ENCODE results near the gene HAT1.

DNA sequence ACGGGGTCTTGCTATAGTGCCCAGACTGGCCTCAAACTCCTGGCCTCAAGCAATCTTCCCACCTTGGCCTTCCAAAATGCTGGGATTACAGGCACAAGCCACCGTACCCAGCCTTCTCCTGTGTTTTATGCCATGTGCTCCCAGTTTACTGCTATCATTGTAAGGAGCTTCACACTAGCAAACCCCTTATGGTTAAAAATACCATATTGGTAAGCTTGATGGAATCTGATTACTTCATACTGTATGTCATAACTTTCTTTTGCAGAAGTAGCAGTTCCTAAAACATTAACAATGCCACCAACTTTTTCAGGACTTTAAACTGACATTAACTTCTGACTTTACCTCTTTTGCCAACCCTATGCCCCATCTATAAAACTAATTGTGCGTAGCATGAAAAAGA lies 36.2 kb downstream of the HAT1 start:
- TF ChIP-seq, protein P1, sequence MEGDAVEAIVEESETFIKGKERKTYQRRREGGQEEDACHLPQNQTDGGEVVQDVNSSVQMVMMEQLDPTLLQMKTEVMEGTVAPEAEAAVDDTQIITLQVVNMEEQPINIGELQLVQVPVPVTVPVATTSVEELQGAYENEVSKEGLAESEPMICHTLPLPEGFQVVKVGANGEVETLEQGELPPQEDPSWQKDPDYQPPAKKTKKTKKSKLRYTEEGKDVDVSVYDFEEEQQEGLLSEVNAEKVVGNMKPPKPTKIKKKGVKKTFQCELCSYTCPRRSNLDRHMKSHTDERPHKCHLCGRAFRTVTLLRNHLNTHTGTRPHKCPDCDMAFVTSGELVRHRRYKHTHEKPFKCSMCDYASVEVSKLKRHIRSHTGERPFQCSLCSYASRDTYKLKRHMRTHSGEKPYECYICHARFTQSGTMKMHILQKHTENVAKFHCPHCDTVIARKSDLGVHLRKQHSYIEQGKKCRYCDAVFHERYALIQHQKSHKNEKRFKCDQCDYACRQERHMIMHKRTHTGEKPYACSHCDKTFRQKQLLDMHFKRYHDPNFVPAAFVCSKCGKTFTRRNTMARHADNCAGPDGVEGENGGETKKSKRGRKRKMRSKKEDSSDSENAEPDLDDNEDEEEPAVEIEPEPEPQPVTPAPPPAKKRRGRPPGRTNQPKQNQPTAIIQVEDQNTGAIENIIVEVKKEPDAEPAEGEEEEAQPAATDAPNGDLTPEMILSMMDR (IDR thresholded peaks at IDR 0.05; ENCODE audit: low read depth, low read length) = no peak
- TF ChIP-seq EZH2phosphoT487 (IDR thresholded peaks at IDR 0.05; ENCODE audit: low read depth) = no peak

Data from OCI-LY3 (cell line).